T-cell (primary cell): Measurements from ENCODE around the gene MFNG. TPM values are rescaled to one million over a fixed set of nuclear protein-coding genes. Genes with fewer than 3 reads are reported as not detected.
"Not testable (repeated sequence)": the region's sequence is repeated elsewhere in the genome, so short reads cannot be mapped to it uniquely, and the experiment has no call there.

Source experiments
- ATAC-seq, 4 experiments: fragments of 200-7000 bp in 3 of 4; fragments of 150-1000 bp in 1 of 4; cut with Tn5 transposase; replicated peaks in 1 of 4; 1 replicate in 3 of 4; 2 replicates in 1 of 4; pipeline ENCODE4 v1.10.0; 2021; ENCODE audit warnings: moderate library complexity in 3 of 4, mild to moderate bottlenecking in 2 of 4, moderate number of reproducible peaks in 1 of 4
- CTCF ChIA-PET, 2 donors: fragments of 300-600 bp; sonication (Branson Sonifier 250); formaldehyde crosslinking; loops; one replicate each; lab custom pipeline; 2022; ENCODE audit warnings: antibody characterized with exemption in 2 of 2; lab: Charles Lee
- POLR2A ChIA-PET, 2 donors: fragments of 300-600 bp; sonication (Branson Sonifier 250); formaldehyde crosslinking; loops; one replicate each; lab custom pipeline; 2022; ENCODE audit warnings: antibody characterized with exemption in 2 of 2; lab: Charles Lee
- DNase-seq, 35 experiments: peaks; one replicate each; pipeline versions ENCODE4 v3.0.0 to v3.0.0-alpha.2; 2013 to 2023
- H3K27ac ChIP-seq: one replicate; pipeline ENCODE4 v1.5.1; 2013; ENCODE audit warnings: low read length
- H3K27me3 ChIP-seq, 2 experiments: replicated peaks in 1 of 2; 1 replicate in 1 of 2; 2 replicates in 1 of 2; pipeline versions ENCODE4 v1.6.1 to v1.7.0; 2013; ENCODE audit warnings: low read length in 1 of 2, mixed read lengths in 1 of 2; ENCODE audit not compliant: control insufficient read depth in 2 of 2, insufficient read depth in 2 of 2; ENCODE audit errors: extremely low read depth in 1 of 2
- H3K36me3 ChIP-seq, 2 donors: 1 replicate in 1 of 2; 2 replicates in 1 of 2; pipeline versions ENCODE4 v1.6.1 to v1.7.0; 2013; ENCODE audit warnings: low read length in 1 of 2; ENCODE audit not compliant: control insufficient read depth in 2 of 2, insufficient read depth in 1 of 2; ENCODE audit errors: extremely low read depth in 1 of 2
- H3K4me1 ChIP-seq, 2 experiments: 1 replicate in 1 of 2; 2 replicates in 1 of 2; pipeline versions ENCODE4 v1.6.1 to v1.7.0; 2013; ENCODE audit warnings: low read length in 2 of 2, mixed read lengths in 1 of 2; ENCODE audit not compliant: insufficient read depth in 2 of 2, control insufficient read depth in 1 of 2; ENCODE audit errors: extremely low read depth in 1 of 2
- H3K4me3 ChIP-seq, 2 donors: 1 replicate in 1 of 2; 2 replicates in 1 of 2; pipeline versions ENCODE4 v1.5.1 to v1.7.0; 2013; ENCODE audit warnings: mild to moderate bottlenecking in 2 of 2, low read length in 1 of 2, moderate library complexity in 1 of 2; ENCODE audit not compliant: control insufficient read depth in 1 of 2; ENCODE audit errors: extremely low read depth in 1 of 2
- H3K9me3 ChIP-seq: 2 replicates; pipeline ENCODE4 v1.7.0; 2013
- H3K27ac Mint-ChIP-seq, 2 donors: one replicate each; pipeline ENCODE4 v1.8.0; 2020 to 2021; ENCODE audit warnings: mild to moderate bottlenecking in 2 of 2, mixed read lengths in 2 of 2
- H3K27me3 Mint-ChIP-seq, 2 donors: one replicate each; pipeline ENCODE4 v1.8.0; 2021 to 2022; ENCODE audit warnings: mixed read lengths in 2 of 2
- H3K36me3 Mint-ChIP-seq: one replicate; pipeline ENCODE4 v1.8.0; 2021; ENCODE audit warnings: mixed read lengths
- H3K4me1 Mint-ChIP-seq, 3 donors: one replicate each; pipeline ENCODE4 v1.8.0; 2020 to 2022; ENCODE audit warnings: mixed read lengths in 3 of 3, mild to moderate bottlenecking in 1 of 3
- H3K4me3 Mint-ChIP-seq, 3 donors: one replicate each; pipeline ENCODE4 v1.8.0; 2020 to 2022; ENCODE audit warnings: mild to moderate bottlenecking in 3 of 3, mixed read lengths in 3 of 3, moderate library complexity in 3 of 3
- H3K9me3 Mint-ChIP-seq, 3 donors: one replicate each; pipeline ENCODE4 v1.8.0; 2020 to 2022; ENCODE audit warnings: mixed read lengths in 3 of 3
- WGBS: methylation state at CpG from one replicate; pipeline ENCODE4 v1.1.5; 2013; ENCODE audit warnings: missing lambda C conversion rate; ENCODE audit not compliant: insufficient coverage; 5-methylcytosine and 5-hydroxymethylcytosine counted together
- total RNA-seq, 35 experiments: library from RNA in 6 of 35; stranded (reverse) in 6 of 35; fragments of 120-200 nt in 1 of 35; gene quantifications; one replicate each; pipeline versions ENCODE4 v1.2.1 to v1.2.4 and lab custom pipeline; 2013 to 2026

MFNG gene
- total RNA-seq, 5 donors from 2014 or later (not counting 1 experiment from before 2014, with no cell fraction given), result 153 to 296 (median 268) TPM

DNA sequence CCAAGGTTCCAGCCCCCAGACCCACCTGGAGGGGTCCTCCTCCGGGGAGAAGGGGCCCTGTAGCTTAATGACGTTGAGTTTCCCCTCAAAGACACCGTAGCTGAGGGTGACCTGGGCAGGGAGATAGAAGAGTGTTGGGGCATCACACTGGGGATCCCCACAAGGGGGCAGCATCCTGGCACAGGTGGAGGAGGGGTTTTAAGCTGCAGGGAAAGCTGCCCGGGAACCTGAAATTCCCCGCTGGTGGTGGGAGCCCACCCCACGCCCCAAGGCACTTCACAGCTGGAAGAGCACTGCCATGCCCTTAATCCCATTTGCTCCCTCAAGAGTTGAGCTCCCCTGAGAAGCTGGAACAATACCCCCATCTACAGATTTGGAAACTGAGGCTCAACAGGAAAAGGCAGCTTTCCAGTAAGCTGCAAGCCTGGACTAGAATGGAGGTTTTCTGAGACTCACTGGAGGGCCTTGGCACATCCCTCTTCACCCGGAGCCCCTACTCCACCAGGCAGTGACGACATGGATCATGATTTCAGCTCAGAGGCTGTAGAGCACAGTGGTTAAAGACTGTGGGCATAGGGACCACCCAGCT is 13.7 kb downstream of the MFNG start:
- Mint-ChIP-seq H3K36me3 (peaks cover 45% of the 10 kb centered on the region), H3K9me3 (no peaks in the 10 kb centered on the region), H3K4me3 (no peak overlapping the region), H3K27me3 (no peaks in the 10 kb centered on the region), H3K4me1 (peaks cover 8 to 16% (median 15%) of the 10 kb centered on the region in 3 donors), H3K27ac (peak overlapping the region in 1 of 2 donors; percentile 19)
- Histone ChIP-seq H3K4me3 (no peak overlapping the region), H3K27ac (no peak overlapping the region), H3K36me3 (peaks cover 39 to 88% of the 10 kb centered on the region in 2 donors), H3K9me3 (no peaks in the 10 kb centered on the region), H3K4me1 (peaks cover 0 to 4% of the 10 kb centered on the region in 2 experiments), H3K27me3 (no peaks in the 10 kb centered on the region)
- ATAC-seq (peak; percentile 52 to 64 (median 55)), DNase-seq (peak in 26 of 35 experiments; percentile 7 to 67 (median 32))
- ChIA-PET CTCF (interaction anchor here (0.6 to 1.6 kb wide), 10 partner anchors 14 to 699 kb away, joined by 3 to 11 read pairs (median 4); partner anchors contain the start of gene MFNG (in 1 of the 2)), POLR2A (no interaction called here)
- WGBS, result 60% methylated on average over 2 of the region's 8 CpGs

- Mint-ChIP-seq H3K27ac (no peak overlapping the region), H3K9me3 (no peaks in the 10 kb centered on the region)
- H3K36me3 ChIP-seq, result peaks cover 35 to 88% of the 10 kb centered on the region in 2 donors
Measured at GRCh38 chr22:37471727-37472417, 14.3 kb downstream of the MFNG start.

GRCh38 chr22:37470087-37470445 is 16.1 kb downstream of the MFNG start:
- peaks cover 11 to 27% (median 14%) of the 10 kb centered on the region in 3 donors for H3K4me1 Mint-ChIP-seq
- H3K27ac ChIP-seq, result no peak overlapping the region
- no peak overlapping the region for H3K4me3 Mint-ChIP-seq
- H3K36me3 ChIP-seq, result peaks cover 39 to 85% of the 10 kb centered on the region in 2 donors
- no peaks in the 10 kb centered on the region for H3K9me3 Mint-ChIP-seq
- no peak overlapping the region for H3K4me3 ChIP-seq
- DNase-seq (no peak), ATAC-seq (no peak)
- ChIA-PET POLR2A (no interaction called here), CTCF (interaction anchor here (0.5 to 0.6 kb wide), 2 partner anchors 123 to 467 kb away, joined by 6 to 13 read pairs; no protein-coding TSS in a partner anchor)
- no peaks in the 10 kb centered on the region for H3K9me3 ChIP-seq
- 84% methylated on average over 3 of the region's 5 CpGs for WGBS
- H3K4me1 ChIP-seq, result peaks cover 0 to 4% of the 10 kb centered on the region in 2 experiments
- no peaks in the 10 kb centered on the region for H3K27me3 ChIP-seq
- no peaks in the 10 kb centered on the region for H3K27me3 Mint-ChIP-seq
- peaks cover 49% of the 10 kb centered on the region for H3K36me3 Mint-ChIP-seq
- no peak overlapping the region for H3K27ac Mint-ChIP-seq

More at GRCh38 chr22:37471727-37472417, 14.3 kb downstream of the MFNG start:
- CTCF ChIA-PET, result interaction anchor here (0.5 to 1.6 kb wide), 9 partner anchors 14 to 428 kb away, joined by 3 to 11 read pairs (median 6); partner anchors contain the start of gene MFNG (in 1 of the 2)
- Histone ChIP-seq H3K27me3 (no peaks in the 10 kb centered on the region), H3K27ac (no peak overlapping the region), H3K4me1 (peaks cover 0 to 4% of the 10 kb centered on the region in 2 experiments), H3K9me3 (no peaks in the 10 kb centered on the region), H3K4me3 (no peak overlapping the region)
- H3K4me1 Mint-ChIP-seq, result peaks cover 8 to 17% (median 14%) of the 10 kb centered on the region in 3 donors
- WGBS, result 100% methylated on average over 3 of the region's 9 CpGs
- no peak overlapping the region for H3K4me3 Mint-ChIP-seq
- POLR2A ChIA-PET, result no interaction called here
- no peak for DNase-seq
- ATAC-seq, result no peak
- no peaks in the 10 kb centered on the region for H3K27me3 Mint-ChIP-seq
- peaks cover 45% of the 10 kb centered on the region for H3K36me3 Mint-ChIP-seq

DNA sequence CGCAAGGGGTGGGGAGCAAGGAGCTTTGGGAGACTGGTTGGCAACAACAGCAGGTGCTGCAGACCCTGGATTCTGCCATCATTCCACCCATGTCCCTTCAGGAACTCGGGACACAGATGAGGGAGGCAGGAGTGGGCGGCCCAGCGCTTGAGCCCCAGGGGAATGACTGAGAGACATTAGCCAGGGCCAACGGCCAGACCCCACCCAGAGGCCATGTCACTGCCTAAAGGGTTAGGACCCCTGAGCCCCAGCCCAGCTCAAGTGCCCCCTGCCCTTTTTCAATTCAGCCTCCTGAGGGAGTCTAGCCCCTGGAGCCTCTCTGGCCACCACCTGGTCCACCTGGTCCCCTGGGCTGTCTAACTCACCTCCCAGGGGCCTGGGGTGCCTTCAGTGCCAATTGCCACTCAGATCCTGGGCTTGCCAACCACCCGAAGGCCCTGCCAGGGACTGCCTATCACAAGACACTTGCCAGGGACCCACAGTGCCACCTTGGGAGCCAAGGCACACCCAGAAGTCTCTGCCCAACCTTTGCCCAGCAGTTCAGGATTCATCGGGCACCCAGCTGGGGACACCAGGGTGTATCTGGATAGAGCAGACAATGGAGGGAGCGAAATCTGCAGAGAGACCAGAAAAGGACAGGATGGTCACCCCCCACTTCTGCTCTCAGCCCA is 16.6 kb downstream of the MFNG start:
- Mint-ChIP-seq H3K4me1 (peaks cover 10 to 32% (median 10%) of the 10 kb centered on the region in 3 donors), H3K9me3 (no peaks in the 10 kb centered on the region), H3K36me3 (peaks cover 45% of the 10 kb centered on the region), H3K27me3 (no peaks in the 10 kb centered on the region), H3K4me3 (no peak overlapping the region), H3K27ac (no peak overlapping the region)
- ChIA-PET POLR2A (interaction anchor here in 1 of 2 donors (0.6 kb wide), 1 partner anchor 16 kb away, joined by 3 read pairs; the partner anchor contains the start of gene MFNG), CTCF (interaction anchor here in 1 of 2 donors (0.5 kb wide), 1 partner anchor 467 kb away, joined by 6 read pairs; no protein-coding TSS in a partner anchor)
- Histone ChIP-seq H3K4me1 (peaks cover 0 to 4% of the 10 kb centered on the region in 2 experiments), H3K4me3 (no peak overlapping the region), H3K27me3 (no peaks in the 10 kb centered on the region), H3K9me3 (no peaks in the 10 kb centered on the region), H3K36me3 (peaks cover 35 to 80% of the 10 kb centered on the region in 2 donors), H3K27ac (no peak overlapping the region)
- ATAC-seq (no peak), DNase-seq (no peak)
- 100% methylated on average over 5 of the region's 8 CpGs for WGBS

GRCh38 chr22:37468201-37468695 is 17.9 kb downstream of the MFNG start:
- peaks cover 46% of the 10 kb centered on the region for H3K36me3 Mint-ChIP-seq
- H3K9me3 Mint-ChIP-seq, POLR2A ChIA-PET, H3K9me3 ChIP-seq, ATAC-seq, H3K27me3 ChIP-seq, DNase-seq, H3K4me3 ChIP-seq, H3K27ac Mint-ChIP-seq, CTCF ChIA-PET, H3K4me1 ChIP-seq, H3K27ac ChIP-seq, H3K4me3 Mint-ChIP-seq, H3K27me3 Mint-ChIP-seq: not testable (repeated sequence)
- WGBS, result 95% methylated on average over 11 of the region's 14 CpGs
- H3K4me1 Mint-ChIP-seq, result peaks cover 7 to 32% (median 10%) of the 10 kb centered on the region in 3 donors
- peaks cover 29 to 67% of the 10 kb centered on the region in 2 donors for H3K36me3 ChIP-seq
